A549 (cell line): ENCODE measurements around the gene R3HDM2. TPM values are rescaled to one million over a fixed set of nuclear protein-coding genes. Genes with fewer than 3 reads are reported as not detected.

Experiments used
- ATAC-seq, 2 experiments: fragments of 200-7000 bp in 1 of 2; fragments of >200 bp in 1 of 2; cut with Nextera tagmentation in 1 of 2; cut with Tn5 transposase in 1 of 2; 3 replicates each; pipeline versions ENCODE4 v1.8.0 to v1.9.1; 2018 to 2020; ENCODE audit warnings: mild to moderate bottlenecking in 1 of 2, moderate library complexity in 1 of 2
- CTCF ChIA-PET: fragments of 300-600 bp; sonication (Branson Sonifier 250); formaldehyde crosslinking; extraction: SDS; loops from one replicate; lab custom pipeline; 2021; ENCODE audit warnings: antibody characterized with exemption, inconsistent platforms; lab: Yijun Ruan, JAX
- POLR2A ChIA-PET: fragments of 350-600 bp; formaldehyde crosslinking; extraction: SDS; loops from one replicate; lab custom pipeline; 2021; ENCODE audit warnings: antibody characterized with exemption, inconsistent platforms; lab: Yijun Ruan, JAX
- DNase-seq, 2 experiments: peaks; one replicate each; pipeline versions ENCODE4 v3.0.0 to v3.0.0-alpha.2; 2011 to 2016; ENCODE audit warnings: low read depth in 1 of 2, low spot score in 1 of 2
- FAIRE-seq: peaks from 2 replicates; lab custom pipeline; 2011; peaks lifted over from hg19 to GRCh38; lab: Jason Lieb, UNC
- H3K27ac ChIP-seq, 2 experiments: fragments of >200 bp; sonication (Bioruptor Twin); formaldehyde crosslinking; 3 replicates each; pipeline ENCODE4 v1.5.1; 2016 to 2017
- H3K4me1 ChIP-seq: fragments of >200 bp; sonication (Bioruptor Twin); formaldehyde crosslinking; 3 replicates; pipeline ENCODE4 v1.6.1; 2016
- H3K4me2 ChIP-seq: fragments of >200 bp; sonication (Bioruptor Twin); formaldehyde crosslinking; 3 replicates; pipeline ENCODE4 v1.6.1; 2016
- H3K4me3 ChIP-seq: fragments of >200 bp; sonication (Bioruptor Twin); formaldehyde crosslinking; 3 replicates; pipeline ENCODE4 v1.5.1; 2016
- H3K9me3 ChIP-seq: fragments of >200 bp; sonication (Bioruptor Twin); formaldehyde crosslinking; 3 replicates; pipeline ENCODE4 v1.6.1; 2016
- BHLHE40 ChIP-seq: IDR thresholded peaks from 2 replicates; pipeline ENCODE4 v1.6.1; 2012; ENCODE audit warnings: low read depth, low read length, inconsistent platforms
- CBX2 ChIP-seq: fragments of 200-600 bp; sonication (generic); IDR thresholded peaks from 2 replicates; pipeline ENCODE4 v1.6.1; 2016; ENCODE audit warnings: low read depth, mild to moderate bottlenecking, borderline replicate concordance
- CHD4 ChIP-seq: fragments of 200-600 bp; sonication (generic); IDR thresholded peaks from 2 replicates; pipeline ENCODE4 v1.6.1; 2016; ENCODE audit warnings: antibody characterized with exemption, mild to moderate bottlenecking, borderline replicate concordance
- FOSB ChIP-seq: fragments of 250-450 bp; sonication (Bioruptor Pico); IDR thresholded peaks from 2 replicates; pipeline ENCODE4 v1.5.0; 2020; ENCODE audit warnings: mild to moderate bottlenecking, moderate library complexity
- HOXA7 ChIP-seq: fragments of 250-450 bp; sonication (Bioruptor Pico); IDR thresholded peaks from 2 replicates; pipeline ENCODE4 v1.5.0; 2020; ENCODE audit warnings: mild to moderate bottlenecking, moderate library complexity
- HOXB13 ChIP-seq: fragments of 250-450 bp; sonication (Bioruptor Pico); IDR thresholded peaks from 2 replicates; pipeline ENCODE4 v1.5.0; 2020; ENCODE audit warnings: low read depth, mild to moderate bottlenecking, moderate library complexity
- HOXB5 ChIP-seq: fragments of 250-450 bp; sonication (Bioruptor Pico); IDR thresholded peaks from 2 replicates; pipeline ENCODE4 v1.5.0; 2020; ENCODE audit warnings: mild to moderate bottlenecking, moderate library complexity
- JUN ChIP-seq, 2 experiments: fragments of >200 bp; sonication (Bioruptor Twin); formaldehyde crosslinking; IDR thresholded peaks; 2 replicates in 1 of 2; 3 replicates in 1 of 2; pipeline ENCODE4 v1.6.1; 2016 to 2017
- MAFK ChIP-seq: fragments of 450-650 bp; IDR thresholded peaks from 2 replicates; pipeline ENCODE4 v1.6.1; 2014; ENCODE audit not compliant: partially characterized antibody
- MYC ChIP-seq: IDR thresholded peaks from 2 replicates; pipeline ENCODE4 v1.6.1; 2012; ENCODE audit warnings: mild to moderate bottlenecking, inconsistent platforms, low read length, improper control_type of control experiment, borderline replicate concordance
- NPAS2 ChIP-seq: fragments of 250-450 bp; sonication (Bioruptor Pico); IDR thresholded peaks from 2 replicates; pipeline ENCODE4 v1.8.0; 2022; ENCODE audit warnings: mild to moderate bottlenecking, moderate library complexity, borderline replicate concordance
- POLR2AphosphoS2 ChIP-seq: conservative IDR thresholded peaks from 2 replicates; pipeline ENCODE4 v1.6.1; 2012; ENCODE audit warnings: low read length, improper control_type of control experiment, inconsistent platforms
- RAD21 ChIP-seq, 2 experiments: fragments of >200 bp in 1 of 2; sonication (Bioruptor Twin) in 1 of 2; formaldehyde crosslinking in 1 of 2; IDR thresholded peaks in 1 of 2; conservative IDR thresholded peaks in 1 of 2; 2 replicates in 1 of 2; 3 replicates in 1 of 2; pipeline ENCODE4 v1.6.1; 2012 to 2018; ENCODE audit warnings: inconsistent platforms in 1 of 2
- TFCP2L1 ChIP-seq: fragments of 250-450 bp; sonication (Bioruptor Pico); IDR thresholded peaks from 2 replicates; pipeline ENCODE4 v1.5.0; 2021; ENCODE audit warnings: mild to moderate bottlenecking
- TP53 ChIP-seq: fragments of 250-450 bp; sonication (Bioruptor Pico); IDR thresholded peaks from 2 replicates; pipeline ENCODE4 v1.5.0; 2021; ENCODE audit warnings: mild to moderate bottlenecking, moderate library complexity
- ZC3H11A ChIP-seq: fragments of 450-650 bp; IDR thresholded peaks from 2 replicates; pipeline ENCODE4 v1.6.1; 2014; ENCODE audit warnings: antibody characterized with exemption, mild to moderate bottlenecking
- ZSCAN20 ChIP-seq: fragments of 250-450 bp; sonication (Bioruptor Pico); IDR thresholded peaks from 2 replicates; pipeline ENCODE4 v1.8.0; 2022; ENCODE audit warnings: mild to moderate bottlenecking, moderate library complexity
- WGBS: methylation state at CpG from one replicate; pipeline ENCODE4 v1.1.6; 2017; ENCODE audit errors: missing lambda C conversion rate; 5-methylcytosine and 5-hydroxymethylcytosine counted together
- polyA plus RNA-seq, 4 experiments: library from polyadenylated mRNA; depleted of rRNA in 3 of 4; stranded (reverse); fragments of >200 nt; fragmentation: RNase III in 1 of 4; extraction: RNeasy Plus Mini Kit Qiagen cat#74134 plus additional on column Dnase treatment in 1 of 4; gene quantifications; 2 replicates in 3 of 4; 3 replicates in 1 of 4; pipeline ENCODE4 v1.2.3, GENCODE V29; 2011 to 2017
- TF ChIP-seq, protein P1 (sequence below): IDR thresholded peaks from 2 replicates; pipeline ENCODE4 v1.6.1; 2012
- TF ChIP-seq, protein P2 (sequence below): fragments of >200 bp; sonication (Bioruptor Twin); formaldehyde crosslinking; IDR thresholded peaks from 3 replicates; pipeline ENCODE4 v1.6.1; 2016
- TF ChIP-seq, protein P3 (sequence below): fragments of 250-450 bp; sonication (Bioruptor Pico); IDR thresholded peaks from 2 replicates; pipeline ENCODE4 v1.5.0; 2020; ENCODE audit warnings: low read depth, mild to moderate bottlenecking, moderate library complexity
- TF ChIP-seq, protein P4 (sequence below): fragments of 200-600 bp; sonication (generic); IDR thresholded peaks from 2 replicates; pipeline ENCODE4 v1.6.1; 2016; ENCODE audit warnings: antibody characterized with exemption, mild to moderate bottlenecking, moderate library complexity

The R3HDM2 gene
- polyA plus RNA-seq, 2 of the 4 experiments (the other 2 are of a cell fraction) = 14.0 to 30.6 TPM

DNA sequence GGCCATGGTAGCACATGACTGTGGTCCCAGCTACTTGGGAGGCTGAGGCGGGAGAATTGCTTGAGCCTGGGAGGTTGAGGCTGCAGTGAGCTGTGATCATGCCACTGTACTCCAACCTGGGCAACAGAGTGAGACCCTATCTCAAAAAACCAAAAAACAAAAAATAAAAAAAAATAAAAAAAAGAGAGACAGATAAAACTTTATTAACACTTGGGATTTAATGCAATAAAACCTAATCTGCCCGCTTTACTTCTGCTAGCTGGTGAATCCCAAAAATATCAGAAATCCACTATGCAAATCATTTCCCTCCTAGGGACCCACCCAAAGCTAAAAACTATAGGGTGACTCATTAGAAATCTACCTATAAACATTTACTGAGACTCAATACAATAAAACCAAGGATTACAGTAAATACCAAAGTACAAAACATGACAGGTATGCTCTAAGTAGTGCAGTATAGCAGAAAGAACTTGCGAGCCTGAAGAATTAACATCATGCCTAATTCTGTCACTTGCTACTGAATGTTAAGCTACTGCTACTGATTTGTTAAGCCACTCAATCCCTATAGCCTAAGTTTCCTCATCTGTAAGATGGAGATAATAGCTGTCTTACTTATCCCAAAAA, 129.8 kb downstream of the R3HDM2 start:
- DNase-seq (no peak), ATAC-seq (no peak), FAIRE-seq (no peak)
- Histone ChIP-seq H3K4me1 (no peaks in the 10 kb centered on the region), H3K27ac (no peak overlapping the region), H3K4me2 (no peak overlapping the region), H3K4me3 (no peak overlapping the region), H3K9me3 (no peaks in the 10 kb centered on the region)
- WGBS = 91% methylated on average over 3 of the region's 3 CpGs
- ChIA-PET POLR2A (no interaction called here), CTCF (interaction anchor here (0.6 to 19.0 kb wide), 12 partner anchors 9 to 162 kb away, joined by 3 to 459 read pairs (median 4); partner anchors contain the start of genes GLI1 and INHBE)
- TF ChIP-seq TP53 (CRISPR knock-in tag) = no peak
- TF ChIP-seq, protein P1, sequence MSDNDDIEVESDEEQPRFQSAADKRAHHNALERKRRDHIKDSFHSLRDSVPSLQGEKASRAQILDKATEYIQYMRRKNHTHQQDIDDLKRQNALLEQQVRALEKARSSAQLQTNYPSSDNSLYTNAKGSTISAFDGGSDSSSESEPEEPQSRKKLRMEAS = no peak
- TF ChIP-seq, protein P2, sequence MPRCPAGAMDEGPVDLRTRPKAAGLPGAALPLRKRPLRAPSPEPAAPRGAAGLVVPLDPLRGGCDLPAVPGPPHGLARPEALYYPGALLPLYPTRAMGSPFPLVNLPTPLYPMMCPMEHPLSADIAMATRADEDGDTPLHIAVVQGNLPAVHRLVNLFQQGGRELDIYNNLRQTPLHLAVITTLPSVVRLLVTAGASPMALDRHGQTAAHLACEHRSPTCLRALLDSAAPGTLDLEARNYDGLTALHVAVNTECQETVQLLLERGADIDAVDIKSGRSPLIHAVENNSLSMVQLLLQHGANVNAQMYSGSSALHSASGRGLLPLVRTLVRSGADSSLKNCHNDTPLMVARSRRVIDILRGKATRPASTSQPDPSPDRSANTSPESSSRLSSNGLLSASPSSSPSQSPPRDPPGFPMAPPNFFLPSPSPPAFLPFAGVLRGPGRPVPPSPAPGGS = no peak
- TF ChIP-seq HOXA7 = no peak
- no peak for TF ChIP-seq HOXB5 (CRISPR knock-in tag)
- TF ChIP-seq FOSB (CRISPR knock-in tag) = no peak
- no peak for TF ChIP-seq MYC
- no peak for TF ChIP-seq HOXB13 (CRISPR knock-in tag)
- no peak for TF ChIP-seq JUN (IDR thresholded peaks at IDR 0.05)
- no peak for TF ChIP-seq CHD4
- TF ChIP-seq POLR2AphosphoS2 = no peak
- TF ChIP-seq, protein P3, sequence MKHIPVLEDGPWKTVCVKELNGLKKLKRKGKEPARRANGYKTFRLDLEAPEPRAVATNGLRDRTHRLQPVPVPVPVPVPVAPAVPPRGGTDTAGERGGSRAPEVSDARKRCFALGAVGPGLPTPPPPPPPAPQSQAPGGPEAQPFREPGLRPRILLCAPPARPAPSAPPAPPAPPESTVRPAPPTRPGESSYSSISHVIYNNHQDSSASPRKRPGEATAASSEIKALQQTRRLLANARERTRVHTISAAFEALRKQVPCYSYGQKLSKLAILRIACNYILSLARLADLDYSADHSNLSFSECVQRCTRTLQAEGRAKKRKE (CRISPR knock-in tag) = no peak

DNA sequence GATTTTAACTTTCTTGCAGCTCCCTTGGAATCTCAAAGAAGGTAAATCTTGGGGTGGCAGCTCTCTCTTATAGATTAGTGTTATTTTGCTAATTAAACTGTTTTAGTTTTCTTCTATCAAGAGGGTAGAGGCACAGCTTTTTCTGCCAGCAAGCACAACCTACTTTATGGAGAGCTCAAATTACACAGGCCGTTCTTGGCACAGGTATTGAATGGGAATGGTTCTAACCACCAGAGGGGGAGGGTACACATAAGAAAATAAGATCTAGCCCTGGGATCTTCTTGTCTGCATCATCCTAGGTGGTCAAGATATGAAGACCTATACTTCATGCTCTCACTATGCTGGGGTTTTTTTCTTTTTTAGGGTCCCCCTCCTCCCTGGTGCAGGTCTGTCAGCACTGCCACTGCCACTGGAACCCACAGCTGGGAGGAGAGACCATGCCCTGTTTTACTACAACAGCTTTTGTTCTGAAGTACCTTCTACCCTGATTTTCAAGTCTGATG, 131.3 kb downstream of the R3HDM2 start:
- TF ChIP-seq TFCP2L1 (CRISPR knock-in tag) = no peak
- no peak for TF ChIP-seq MAFK
- TF ChIP-seq NPAS2 = no peak
- no peak for TF ChIP-seq ZSCAN20 (CRISPR knock-in tag)
- no peak for TF ChIP-seq CBX2
- no peak for TF ChIP-seq BHLHE40
- TF ChIP-seq, protein P2 = no peak
- TF ChIP-seq, protein P4, sequence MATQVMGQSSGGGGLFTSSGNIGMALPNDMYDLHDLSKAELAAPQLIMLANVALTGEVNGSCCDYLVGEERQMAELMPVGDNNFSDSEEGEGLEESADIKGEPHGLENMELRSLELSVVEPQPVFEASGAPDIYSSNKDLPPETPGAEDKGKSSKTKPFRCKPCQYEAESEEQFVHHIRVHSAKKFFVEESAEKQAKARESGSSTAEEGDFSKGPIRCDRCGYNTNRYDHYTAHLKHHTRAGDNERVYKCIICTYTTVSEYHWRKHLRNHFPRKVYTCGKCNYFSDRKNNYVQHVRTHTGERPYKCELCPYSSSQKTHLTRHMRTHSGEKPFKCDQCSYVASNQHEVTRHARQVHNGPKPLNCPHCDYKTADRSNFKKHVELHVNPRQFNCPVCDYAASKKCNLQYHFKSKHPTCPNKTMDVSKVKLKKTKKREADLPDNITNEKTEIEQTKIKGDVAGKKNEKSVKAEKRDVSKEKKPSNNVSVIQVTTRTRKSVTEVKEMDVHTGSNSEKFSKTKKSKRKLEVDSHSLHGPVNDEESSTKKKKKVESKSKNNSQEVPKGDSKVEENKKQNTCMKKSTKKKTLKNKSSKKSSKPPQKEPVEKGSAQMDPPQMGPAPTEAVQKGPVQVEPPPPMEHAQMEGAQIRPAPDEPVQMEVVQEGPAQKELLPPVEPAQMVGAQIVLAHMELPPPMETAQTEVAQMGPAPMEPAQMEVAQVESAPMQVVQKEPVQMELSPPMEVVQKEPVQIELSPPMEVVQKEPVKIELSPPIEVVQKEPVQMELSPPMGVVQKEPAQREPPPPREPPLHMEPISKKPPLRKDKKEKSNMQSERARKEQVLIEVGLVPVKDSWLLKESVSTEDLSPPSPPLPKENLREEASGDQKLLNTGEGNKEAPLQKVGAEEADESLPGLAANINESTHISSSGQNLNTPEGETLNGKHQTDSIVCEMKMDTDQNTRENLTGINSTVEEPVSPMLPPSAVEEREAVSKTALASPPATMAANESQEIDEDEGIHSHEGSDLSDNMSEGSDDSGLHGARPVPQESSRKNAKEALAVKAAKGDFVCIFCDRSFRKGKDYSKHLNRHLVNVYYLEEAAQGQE = no peak
- no peak for TF ChIP-seq HOXB5 (CRISPR knock-in tag)
- TF ChIP-seq, protein P3 (CRISPR knock-in tag) = no peak
- TF ChIP-seq ZC3H11A = no peak
- no peak for TF ChIP-seq RAD21 (conservative IDR thresholded peaks at IDR 0.05 in 1 of 2, IDR thresholded peaks at IDR 0.05 in 1 of 2)
- TF ChIP-seq POLR2AphosphoS2 = no peak
- no peak for TF ChIP-seq HOXB13 (CRISPR knock-in tag)
- FAIRE-seq (no peak), DNase-seq (no peak), ATAC-seq (no peak)
- ChIA-PET POLR2A (no interaction called here), CTCF (interaction anchor here (0.7 to 19.0 kb wide), 10 partner anchors 9 to 163 kb away, joined by 3 to 459 read pairs (median 4); partner anchors contain the start of genes GLI1 and INHBE)
- Histone ChIP-seq H3K27ac (no peak overlapping the region), H3K4me2 (no peak overlapping the region), H3K9me3 (no peaks in the 10 kb centered on the region), H3K4me3 (no peak overlapping the region), H3K4me1 (no peaks in the 10 kb centered on the region)
- WGBS = 63% methylated on average over 1 of the region's 1 CpG
